CD4-positive, alpha-beta T cell treated with Interleukin-17A for 1 hour (primary cell): ENCODE measurements around the gene CDIPT.
"Not testable (repeated sequence)": the region's sequence is repeated elsewhere in the genome, so short reads cannot be mapped to it uniquely, and the experiment has no call there.

Source experiments
- DNase-seq: peaks from one replicate; pipeline ENCODE4 v3.0.0-alpha.2; 2020

Gene CDIPT

DNA sequence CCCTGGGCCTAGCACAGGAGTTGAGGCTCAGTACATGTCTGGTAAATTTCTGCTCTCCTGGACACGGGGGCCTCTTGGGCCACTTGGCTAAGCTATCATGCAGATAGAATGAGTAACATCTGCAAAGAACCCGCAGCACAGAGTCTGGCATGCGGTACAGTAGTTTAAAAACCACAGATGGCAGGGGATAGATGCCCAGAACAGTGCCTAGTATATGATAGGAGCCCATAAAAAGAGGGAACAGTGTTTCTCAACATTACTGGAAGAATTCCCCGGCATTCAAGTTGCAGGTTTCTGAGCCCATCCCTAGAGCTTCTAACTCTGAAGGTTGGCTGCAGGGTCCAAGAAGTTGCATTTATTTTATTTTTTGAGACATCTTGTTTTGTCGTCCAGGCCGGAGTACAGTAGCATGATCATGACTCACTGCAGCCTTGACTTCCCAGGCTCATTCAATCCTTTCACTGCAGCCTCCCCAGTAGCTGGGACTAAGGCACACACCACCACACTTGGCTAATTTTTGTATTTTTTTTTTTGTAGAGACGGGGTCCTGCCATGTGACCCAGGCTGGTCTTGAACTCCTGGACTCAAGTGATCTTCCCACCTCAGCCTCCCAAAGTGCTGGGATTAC is 5.8 kb downstream of the CDIPT start:
- DNase-seq, result no peak

DNA sequence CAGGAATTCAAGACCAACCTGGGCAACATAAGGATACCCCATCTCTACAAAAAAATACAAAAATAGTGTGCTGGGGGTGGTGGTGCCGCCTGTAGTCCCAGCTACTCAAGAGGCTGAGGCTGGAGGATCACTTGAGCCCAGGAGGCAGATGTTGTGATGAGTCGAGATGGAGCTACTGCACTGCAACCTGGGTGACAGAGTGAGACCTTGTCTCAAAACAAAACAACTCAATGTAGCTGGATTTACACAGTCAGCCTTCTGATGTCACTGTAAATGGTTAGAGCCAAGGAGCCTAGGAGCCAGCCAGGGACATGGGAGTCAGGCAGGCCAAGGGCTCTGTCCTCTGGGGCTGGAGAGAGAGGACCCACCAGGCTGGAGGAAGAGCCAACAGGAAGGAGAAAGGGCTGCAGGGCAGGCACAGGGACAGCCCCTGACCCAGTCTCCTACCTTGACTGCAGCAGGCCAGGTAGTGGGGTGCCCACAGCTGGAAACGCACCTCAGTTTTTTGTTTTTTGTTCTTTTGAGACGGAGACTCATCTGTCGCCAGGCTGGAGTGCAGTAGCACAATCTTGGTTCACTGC is 8.4 kb downstream of the CDIPT start:
- DNase-seq, result no peak

DNA sequence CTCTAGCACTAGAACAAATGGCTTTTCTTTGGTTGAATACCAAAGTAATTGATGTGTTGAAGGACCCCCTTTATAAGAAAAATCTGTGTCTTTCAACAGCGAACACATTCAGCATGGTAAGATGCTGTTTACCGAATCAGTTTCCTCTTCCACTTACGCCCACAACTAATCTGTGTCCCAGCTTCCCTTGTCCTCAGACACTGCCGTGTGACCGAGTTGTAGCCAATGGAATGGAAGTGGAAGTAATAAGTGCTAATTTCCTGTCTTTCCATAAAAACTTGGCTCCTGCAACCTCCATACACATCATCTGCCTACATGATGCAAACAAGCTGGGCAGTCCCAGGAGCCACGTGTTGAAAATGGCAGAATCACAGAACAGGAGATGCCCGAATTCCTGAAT is 10.4 kb downstream of the CDIPT start:
- DNase-seq, result no peak

DNA sequence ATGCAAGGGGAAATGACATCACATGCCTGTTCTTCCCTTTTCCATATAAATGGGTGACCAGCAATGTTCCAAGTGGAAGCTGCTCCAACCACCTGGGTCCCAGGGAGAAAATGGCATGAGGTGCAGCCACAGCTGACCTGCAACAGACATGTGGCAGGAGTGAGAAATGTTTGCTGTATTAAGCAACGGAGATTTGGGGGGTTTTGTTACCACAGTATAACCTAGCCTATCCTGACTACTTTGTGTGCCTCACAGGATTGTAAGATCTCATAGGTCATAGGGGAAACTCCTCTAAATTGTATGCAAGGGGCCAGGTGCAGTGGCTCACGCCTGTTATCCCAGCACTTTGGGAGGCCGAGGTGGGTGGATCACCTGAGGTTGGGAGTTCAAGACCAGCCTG is 12.0 kb downstream of the CDIPT start:
- DNase-seq, result no peak

DNA sequence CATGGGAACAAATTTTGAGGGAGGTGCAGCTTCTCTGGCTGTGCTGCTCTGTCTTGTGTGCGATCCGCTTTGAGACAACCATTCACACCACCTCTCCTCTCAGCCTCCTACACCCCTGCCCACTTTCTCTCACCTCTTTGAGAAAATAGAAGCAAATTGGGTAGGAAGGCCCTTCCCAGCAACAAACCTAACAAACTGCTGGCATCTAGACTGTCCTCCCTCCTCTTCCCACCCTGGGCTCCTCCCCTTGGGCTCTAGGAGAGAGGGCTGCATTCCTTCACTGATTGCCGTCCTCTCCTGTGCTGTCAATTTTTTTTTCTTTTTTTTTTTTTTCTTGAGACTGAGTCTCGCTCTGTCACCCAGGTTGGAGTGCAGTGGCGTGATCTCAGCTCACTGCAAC is 13.5 kb downstream of the CDIPT start:
- no peak for DNase-seq

DNA sequence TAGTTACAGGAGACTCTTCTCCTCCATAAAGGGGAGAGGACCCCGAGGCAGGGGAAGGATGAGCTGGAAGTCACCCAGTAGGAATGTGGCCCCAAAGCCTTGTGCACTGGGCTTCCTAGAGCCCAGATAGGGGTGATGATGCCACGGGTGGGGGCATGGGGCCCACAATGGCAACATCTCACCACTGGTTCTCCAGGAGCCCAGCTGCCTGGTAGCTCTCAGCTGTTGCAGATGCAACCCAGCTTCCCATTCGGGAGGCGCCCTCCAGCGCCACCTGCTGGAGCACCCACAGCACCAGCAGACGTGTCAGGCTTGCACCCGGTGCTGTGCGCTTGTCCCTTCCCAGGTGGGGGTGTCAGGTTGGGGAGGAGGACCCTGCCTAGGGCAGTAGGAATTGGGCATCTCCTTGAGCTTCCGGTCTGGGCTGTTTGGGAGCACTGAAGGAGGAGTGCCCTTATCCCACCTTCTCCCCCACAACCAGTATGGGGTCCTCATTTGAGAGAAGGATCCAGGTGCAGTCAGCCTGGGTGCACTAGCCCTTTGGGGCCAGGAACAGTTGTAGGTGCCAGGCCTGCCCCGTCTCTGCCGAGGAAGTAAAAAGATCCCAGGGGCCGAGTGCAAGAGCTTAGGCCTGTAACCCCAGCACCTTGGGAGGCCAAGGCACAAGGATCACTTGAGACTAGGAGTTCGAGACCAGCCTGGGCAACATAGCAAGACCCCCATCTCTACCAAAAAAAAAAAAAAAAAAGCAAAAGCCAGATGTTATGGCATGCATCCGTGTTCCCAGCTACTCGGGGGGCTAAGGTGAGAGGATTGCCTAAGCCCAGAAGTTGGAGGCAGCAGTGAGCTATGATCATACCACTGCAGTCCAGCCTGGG is 14.4 kb downstream of the CDIPT start:
- peak; percentile 82 for DNase-seq

DNA sequence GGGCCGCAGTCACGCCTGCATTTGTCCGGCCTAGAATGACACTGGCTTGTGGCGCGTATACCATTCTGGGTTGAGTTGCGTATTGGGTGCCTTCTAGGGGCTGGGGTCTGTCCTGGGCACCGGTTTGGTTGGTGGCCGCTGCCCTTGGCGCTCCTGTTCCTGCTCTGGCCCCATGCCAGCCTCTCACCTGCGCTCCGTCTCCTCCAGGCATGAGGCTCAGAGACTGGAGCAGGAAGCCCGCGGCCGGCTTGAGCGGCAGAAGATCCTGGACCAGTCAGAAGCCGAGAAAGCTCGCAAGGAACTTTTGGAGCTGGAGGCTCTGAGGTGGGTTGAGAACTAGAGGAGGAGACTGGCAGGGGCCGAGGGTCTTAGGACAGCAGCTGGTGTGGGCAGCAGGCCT is 17.4 kb downstream of the CDIPT start:
- no peak for DNase-seq

DNA sequence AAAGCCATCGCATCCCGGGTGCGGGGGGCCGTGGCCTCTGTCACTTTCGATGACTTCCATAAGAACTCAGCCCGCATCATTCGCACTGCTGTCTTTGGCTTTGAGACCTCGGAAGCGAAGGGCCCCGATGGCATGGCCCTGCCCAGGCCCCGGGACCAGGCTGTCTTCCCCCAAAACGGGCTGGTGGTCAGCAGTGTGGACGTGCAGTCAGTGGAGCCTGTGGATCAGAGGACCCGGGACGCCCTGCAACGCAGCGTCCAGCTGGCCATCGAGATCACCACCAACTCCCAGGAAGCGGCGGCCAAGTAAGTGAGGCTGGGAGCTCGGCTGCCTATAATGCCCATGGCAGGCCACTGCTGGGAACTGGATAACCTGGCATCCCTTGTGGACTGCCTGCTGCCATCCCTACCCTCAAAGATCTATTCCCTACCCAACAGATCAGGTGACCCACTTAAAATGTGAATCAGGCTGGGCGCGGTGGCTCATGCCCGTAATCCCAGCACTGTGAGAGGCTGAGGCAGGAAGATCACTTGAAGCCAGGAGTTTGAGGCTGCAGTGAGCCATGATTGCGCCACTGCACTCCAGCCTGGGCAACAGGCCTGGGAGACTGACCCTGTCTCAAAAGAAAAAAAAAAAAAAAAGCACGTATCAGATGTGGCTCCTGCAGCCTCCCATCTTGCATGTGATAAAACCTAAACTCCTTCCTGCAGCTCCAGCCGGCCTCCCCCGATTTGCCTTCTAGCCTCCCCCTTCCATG is 18.3 kb downstream of the CDIPT start:
- DNase-seq, result no peak

DNA sequence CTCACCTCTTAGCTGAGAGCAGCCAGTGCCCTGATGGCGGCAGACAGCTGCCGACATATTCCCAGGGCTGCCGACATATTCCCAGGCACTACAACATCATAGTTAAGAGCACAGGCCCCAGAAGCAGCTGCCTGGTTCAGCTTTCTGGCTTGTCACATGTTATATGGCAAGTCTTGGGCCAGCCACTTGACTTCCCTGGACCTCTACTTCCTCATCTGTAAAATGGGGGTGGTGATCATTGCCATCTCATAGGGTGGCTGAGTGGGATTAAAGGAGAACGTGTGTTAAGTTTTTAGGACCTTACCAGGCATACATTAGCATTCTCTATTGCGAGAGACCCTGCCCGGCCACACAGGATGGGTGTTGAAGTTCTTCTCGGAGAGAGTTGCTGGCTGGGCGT is 19.1 kb downstream of the CDIPT start:
- no peak for DNase-seq

DNA sequence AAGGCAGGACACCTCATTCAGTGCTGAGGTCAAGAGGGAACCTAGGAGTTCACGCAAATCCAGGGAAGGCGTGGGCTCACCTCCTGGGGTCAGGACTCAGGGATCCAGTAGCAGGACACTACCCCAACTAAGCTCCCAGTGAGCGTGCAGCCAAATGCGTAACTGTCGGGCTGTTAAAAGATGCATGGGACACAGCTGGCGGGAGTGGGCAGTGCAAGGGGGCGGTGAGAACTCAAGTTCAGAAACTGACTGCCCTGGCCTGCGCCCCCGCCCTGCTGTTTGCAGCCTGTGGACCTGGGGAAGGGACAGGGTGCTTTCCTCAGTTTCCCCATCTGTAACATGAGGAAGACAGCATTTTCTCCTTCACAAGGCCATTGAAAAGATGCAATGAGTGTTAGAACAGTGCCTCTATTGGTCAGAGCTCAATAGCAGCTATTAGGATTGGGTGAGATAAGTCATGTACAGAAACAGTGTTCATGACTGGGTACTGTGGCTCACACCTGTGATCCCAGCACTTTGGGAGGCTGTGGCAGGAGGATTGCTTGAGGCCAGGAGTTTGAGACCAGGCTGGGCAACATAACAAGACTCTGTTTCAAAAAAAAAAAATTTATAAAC is 20.2 kb downstream of the CDIPT start:
- DNase-seq, result no peak

DNA sequence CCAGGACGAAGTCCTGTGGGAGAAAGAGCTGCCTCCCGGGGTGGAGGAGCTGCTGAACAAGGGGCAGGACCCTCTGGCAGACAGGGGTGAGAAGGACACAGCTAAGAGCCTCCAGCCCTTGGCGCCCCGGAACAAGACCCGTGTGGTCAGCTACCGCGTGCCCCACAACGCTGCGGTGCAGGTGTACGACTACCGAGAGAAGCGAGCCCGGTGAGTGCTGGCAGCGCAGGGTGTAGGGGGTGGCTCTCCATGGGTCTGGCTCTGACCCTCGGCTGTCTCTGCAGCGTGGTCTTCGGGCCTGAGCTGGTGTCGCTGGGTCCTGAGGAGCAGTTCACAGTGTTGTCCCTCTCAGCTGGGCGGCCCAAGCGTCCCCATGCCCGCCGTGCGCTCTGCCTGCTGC is 21.4 kb downstream of the CDIPT start:
- no peak for DNase-seq

DNA sequence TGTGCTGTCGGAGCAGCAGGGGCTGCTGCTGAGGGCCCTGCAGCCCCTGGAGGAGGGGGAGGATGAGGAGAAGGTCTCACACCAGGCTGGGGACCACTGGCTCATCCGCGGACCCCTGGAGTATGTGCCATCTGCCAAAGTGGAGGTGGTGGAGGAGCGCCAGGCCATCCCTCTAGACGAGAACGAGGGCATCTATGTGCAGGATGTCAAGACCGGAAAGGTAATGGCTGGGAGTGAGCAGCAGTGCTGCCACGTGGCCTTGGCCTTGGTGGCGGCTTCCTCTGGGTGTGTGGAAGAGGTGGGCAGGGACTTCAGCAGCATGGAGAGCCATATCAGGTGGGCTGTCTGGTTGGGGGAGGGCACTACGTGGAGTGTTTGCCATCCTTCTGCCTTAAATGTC is 22.8 kb downstream of the CDIPT start:
- no peak for DNase-seq

DNA sequence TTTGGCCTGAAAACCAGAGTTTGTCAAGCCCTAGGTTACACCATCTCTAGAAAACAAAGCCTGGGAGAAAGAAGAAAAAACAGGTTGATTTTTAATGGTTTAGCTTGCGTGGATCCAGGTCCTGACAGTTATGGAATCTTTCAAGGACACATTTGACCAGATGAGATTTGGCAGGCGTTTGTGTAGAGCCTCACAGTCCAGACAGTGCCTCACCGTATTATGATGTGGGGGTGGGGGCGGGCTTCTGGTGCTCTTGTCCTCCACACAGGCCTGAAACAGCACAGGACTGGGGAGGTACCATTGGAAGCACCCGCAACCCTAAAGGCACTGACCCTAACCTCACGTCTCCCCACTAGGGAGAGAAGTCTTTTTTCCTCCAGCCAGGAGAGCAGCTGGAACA is 23.2 kb downstream of the CDIPT start:
- no peak for DNase-seq

DNA sequence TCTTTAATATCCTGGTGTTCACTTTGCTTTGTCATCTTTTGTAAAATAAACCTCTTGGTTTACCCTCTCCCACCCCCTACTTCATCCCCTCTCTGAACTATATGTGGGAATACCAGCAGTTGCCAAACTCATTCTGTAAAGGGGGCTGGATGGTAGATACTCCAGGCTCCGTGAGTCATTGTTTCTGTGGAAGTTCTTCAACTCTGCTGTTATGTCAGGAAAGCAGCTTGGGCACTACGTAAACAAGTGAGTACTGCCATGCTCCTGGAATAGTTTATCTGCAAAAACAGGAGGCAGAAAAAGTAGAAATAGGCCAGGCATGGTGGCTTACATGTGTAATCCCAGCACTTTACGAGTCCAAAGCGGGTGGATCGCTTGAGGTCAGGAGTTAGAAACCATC is 25.2 kb downstream of the CDIPT start:
- no peak for DNase-seq

DNA sequence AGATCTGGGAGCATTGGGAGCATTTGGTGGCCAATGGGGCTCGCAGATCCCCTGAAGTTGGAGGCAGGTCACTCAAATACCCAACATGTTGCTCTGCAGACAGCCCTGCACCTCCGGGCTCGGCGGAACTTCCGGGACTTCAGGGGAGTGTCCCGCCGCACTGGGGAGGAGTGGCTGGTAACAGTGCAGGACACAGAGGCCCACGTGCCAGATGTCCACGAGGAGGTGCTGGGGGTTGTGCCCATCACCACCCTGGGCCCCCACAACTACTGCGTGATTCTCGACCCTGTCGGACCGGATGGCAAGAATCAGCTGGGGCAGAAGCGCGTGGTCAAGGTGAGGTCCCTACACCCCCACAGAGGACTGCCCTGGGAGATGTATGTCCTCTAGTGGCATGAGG is 26.4 kb downstream of the CDIPT start:
- DNase-seq, result no peak

DNA sequence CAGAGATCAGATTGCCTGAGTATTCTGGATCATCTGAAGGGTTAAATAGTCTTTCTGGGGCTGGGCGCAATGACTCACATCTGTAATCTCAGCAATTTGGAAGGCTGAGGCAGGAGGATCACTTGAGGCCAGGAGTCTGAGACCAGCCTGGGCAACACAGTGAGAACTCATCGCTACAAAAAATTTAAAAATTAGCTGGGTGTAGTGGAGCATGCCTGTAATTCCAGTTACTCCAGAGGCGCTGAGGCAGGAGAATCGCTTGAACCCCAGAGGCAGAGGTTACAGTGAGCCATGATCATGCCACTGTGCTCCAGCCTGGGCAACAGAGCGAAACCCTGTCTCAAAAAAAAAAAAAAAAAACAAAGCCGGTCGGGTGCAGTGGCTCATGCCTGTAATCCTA is 27.1 kb downstream of the CDIPT start:
- DNase-seq, result no peak

DNA sequence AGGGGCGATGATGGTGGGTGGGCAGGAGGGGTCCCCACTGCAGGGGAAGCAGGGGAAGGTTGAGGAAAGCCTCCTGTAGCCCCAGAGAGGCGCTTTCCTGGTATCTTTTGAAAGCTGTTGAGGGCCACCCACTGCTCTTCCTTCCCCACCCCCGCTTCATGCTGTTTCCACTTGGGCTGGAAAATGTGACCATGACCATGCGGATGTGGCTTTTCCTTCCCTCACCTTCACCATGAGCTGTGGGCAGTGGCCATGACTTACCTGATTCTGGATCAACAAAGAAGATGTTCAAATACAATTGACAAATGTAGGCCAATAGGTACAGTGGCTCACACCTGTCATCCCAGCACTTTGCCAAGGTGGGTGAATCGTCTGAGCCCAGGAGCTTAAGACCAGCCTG is 28.9 kb downstream of the CDIPT start:
- DNase-seq, result no peak

DNA sequence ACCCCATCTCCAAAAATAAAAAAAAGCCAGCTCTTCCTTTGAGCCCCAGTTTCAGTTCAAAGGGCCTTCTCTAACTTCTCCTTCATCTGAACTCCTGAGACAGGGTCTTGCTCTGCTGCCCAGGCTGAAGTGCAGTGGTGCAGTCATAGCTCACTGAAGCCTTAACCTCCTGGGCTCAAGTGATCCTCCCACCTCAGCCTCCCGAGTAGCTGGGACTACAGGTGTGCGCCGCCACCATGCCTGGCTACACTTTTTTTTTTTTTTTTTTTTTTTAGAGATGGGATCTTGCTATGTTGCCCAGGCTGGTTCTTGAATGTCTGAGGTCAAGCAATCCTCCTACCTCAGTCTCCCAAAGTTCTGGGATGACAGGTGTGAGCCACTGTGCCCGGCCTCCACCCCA is 29.8 kb downstream of the CDIPT start:
- DNase-seq, result not testable (repeated sequence)

DNA sequence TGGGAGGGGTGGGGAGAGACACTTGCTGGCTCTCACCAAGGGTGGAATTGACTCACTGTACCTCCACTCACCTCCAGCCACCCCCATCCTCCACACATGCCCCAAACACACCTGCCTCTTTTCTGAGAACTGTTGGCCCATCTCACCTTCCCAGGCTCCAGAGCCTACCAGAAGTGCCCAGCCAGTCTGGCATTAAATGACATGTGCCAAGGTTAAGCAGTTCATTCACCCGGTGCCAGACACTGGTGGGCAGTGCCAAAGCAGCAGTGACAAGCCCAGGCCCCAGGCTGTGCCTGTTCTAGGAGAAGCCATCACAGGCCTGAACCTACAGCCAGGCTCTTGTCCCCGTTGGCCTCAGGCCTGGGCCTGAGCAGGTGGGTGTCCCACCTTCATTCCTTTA is 31.5 kb downstream of the CDIPT start:
- no peak for DNase-seq

DNA sequence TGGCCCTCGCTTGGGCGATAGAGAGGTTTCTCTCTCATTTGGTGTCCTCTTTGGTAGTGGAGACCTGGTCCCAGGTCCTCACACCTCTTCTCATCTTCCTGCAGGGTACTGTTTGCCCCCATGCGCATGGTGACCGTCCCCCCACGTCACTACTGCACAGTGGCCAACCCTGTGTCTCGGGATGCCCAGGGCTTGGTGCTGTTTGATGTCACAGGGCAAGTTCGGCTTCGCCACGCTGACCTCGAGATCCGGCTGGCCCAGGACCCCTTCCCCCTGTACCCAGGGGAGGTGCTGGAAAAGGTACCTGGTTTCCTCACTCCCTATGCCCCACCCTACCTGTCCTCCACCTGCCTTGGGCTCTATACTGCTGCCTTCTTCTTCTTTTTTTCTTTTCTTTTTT is 32.3 kb downstream of the CDIPT start:
- no peak for DNase-seq

DNA sequence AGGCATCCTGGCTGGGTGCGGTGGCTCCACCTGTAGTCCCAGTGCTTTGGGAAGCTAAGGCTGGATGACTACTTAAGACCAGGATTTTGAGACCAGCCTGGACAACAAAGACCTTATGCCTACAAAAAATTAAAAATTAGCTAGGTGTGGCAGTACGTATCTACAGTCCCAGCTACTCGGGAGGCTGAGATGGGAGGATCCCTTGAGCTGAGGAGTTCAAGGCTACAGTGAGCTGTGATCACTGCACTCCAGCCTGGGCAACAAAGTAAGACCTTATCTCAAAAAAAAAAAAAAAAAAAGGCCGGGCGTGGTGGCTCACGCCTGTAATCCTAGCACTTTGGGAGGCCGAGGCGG is 36.7 kb downstream of the CDIPT start:
- DNase-seq, result no peak

DNA sequence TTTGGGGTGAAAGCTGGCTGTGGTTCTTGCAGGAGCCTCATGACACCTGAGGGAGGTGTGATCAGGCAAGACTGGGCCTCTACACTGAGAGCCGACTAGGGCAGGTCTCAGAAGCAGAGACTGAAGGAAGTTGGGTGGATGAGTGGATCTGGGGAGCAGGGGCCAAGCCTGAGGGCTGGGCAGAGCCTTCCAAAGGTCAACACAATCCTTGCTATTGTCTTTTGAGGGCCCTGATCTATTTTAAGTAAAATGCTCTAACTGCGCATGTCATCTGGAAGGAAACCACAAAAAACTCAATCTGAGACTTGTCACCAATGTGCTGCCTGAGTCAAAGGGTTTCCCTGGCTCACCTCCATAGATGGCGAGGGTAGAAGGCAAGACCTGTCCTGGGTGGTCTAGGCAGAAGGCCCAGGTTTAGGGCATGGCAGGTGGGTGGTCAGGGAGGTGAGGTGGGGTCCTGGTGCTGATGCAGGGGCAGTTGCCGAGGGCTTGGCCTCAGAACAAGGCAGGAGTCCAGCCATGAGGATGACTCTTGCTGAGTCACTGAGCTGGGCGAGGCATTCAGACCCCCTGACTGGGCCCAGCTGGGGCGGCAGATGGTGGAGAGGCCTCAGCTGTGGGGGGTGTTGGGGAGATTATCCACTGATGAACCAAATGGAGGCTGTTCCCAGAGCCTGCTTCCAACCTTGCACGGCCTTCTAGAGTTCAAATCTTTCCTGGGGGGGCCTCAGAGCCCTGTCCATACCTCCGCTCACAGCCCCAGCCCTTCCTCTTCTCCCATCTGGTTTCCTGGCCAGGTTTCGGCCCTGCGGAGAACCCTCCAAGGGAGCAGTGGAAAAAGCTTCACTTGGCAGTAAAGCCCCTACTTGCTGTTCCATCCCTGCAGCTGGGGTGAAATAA is 37.6 kb downstream of the CDIPT start:
- peak; percentile 42 for DNase-seq
